CD8-positive, alpha-beta memory T cell (primary cell): ENCODE results near the gene GABRR1. TPM values are rescaled to one million over a fixed set of nuclear protein-coding genes. Genes with fewer than 3 reads are reported as not detected.
A peak's percentile ranks its signal among the peaks of the same experiment; 100 is the strongest.

Source experiments
- CTCF ChIA-PET: fragments of 350-600 bp; sonication (Branson Sonifier 250); formaldehyde crosslinking; loops from one replicate; lab custom pipeline; 2021; ENCODE audit warnings: antibody characterized with exemption; lab: Charles Lee
- POLR2A ChIA-PET: fragments of 350-600 bp; sonication (Branson Sonifier 250); formaldehyde crosslinking; loops from one replicate; lab custom pipeline; 2021; ENCODE audit warnings: antibody characterized with exemption; lab: Charles Lee
- DNase-seq, 5 donors: peaks; one replicate each; pipeline versions ENCODE4 v3.0.0 to v3.0.0-alpha.2; 2020 to 2022; ENCODE audit warnings: mixed read lengths in 1 of 5
- H3K27ac ChIP-seq: one replicate; pipeline ENCODE4 v1.7.0; 2013; ENCODE audit warnings: low read depth, mild to moderate bottlenecking, low read length, moderate library complexity
- H3K27me3 ChIP-seq: 2 replicates; pipeline ENCODE4 v1.7.0; 2013; ENCODE audit warnings: low read length, mild to moderate bottlenecking; ENCODE audit not compliant: insufficient read depth, poor library complexity, severe bottlenecking
- H3K36me3 ChIP-seq: 2 replicates; pipeline ENCODE4 v1.7.0; 2013; ENCODE audit warnings: mild to moderate bottlenecking, low read length, moderate library complexity; ENCODE audit not compliant: insufficient read depth
- H3K4me1 ChIP-seq: 2 replicates; pipeline ENCODE4 v1.7.0; 2013; ENCODE audit warnings: mild to moderate bottlenecking, low read length, moderate library complexity; ENCODE audit not compliant: insufficient read depth
- H3K4me3 ChIP-seq: 2 replicates; pipeline ENCODE4 v1.7.0; 2013; ENCODE audit warnings: mild to moderate bottlenecking, low read length
- H3K9me3 ChIP-seq: 2 replicates; pipeline ENCODE4 v1.7.0; 2013; ENCODE audit warnings: mild to moderate bottlenecking, low read length
- H3K27ac Mint-ChIP-seq, 8 donors: one replicate each; pipeline ENCODE4 v1.8.0; 2020 to 2021; ENCODE audit warnings: mixed read lengths in 8 of 8, mild to moderate bottlenecking in 6 of 8, inconsistent platforms in 3 of 8, moderate library complexity in 3 of 8
- H3K27me3 Mint-ChIP-seq, 2 donors: one replicate each; pipeline ENCODE4 v1.8.0; 2020 to 2021; ENCODE audit warnings: mixed read lengths in 2 of 2, mild to moderate bottlenecking in 1 of 2, moderate library complexity in 1 of 2
- H3K36me3 Mint-ChIP-seq, 3 donors: one replicate each; pipeline ENCODE4 v1.8.0; 2020 to 2021; ENCODE audit warnings: mixed read lengths in 3 of 3, inconsistent platforms in 1 of 3, mild to moderate bottlenecking in 1 of 3
- H3K4me1 Mint-ChIP-seq, 3 donors: one replicate each; pipeline ENCODE4 v1.8.0; 2020 to 2021; ENCODE audit warnings: mixed read lengths in 3 of 3, inconsistent platforms in 1 of 3, mild to moderate bottlenecking in 1 of 3
- H3K4me3 Mint-ChIP-seq, 7 donors: one replicate each; pipeline ENCODE4 v1.8.0; 2020 to 2021; ENCODE audit warnings: mixed read lengths in 7 of 7, mild to moderate bottlenecking in 6 of 7, moderate library complexity in 4 of 7, inconsistent platforms in 2 of 7
- H3K9me3 Mint-ChIP-seq, 5 donors: one replicate each; pipeline ENCODE4 v1.8.0; 2020 to 2022; ENCODE audit warnings: mixed read lengths in 5 of 5, mild to moderate bottlenecking in 3 of 5, moderate library complexity in 2 of 5, inconsistent platforms in 1 of 5
- polyA plus RNA-seq: library from polyadenylated mRNA; unstranded; fragments of 300-500 nt; fragmentation: Illumina TruSeq; gene quantifications from one replicate; pipeline ENCODE4 v1.2.3, GENCODE V29; 2021
- total RNA-seq, 2 experiments: library from RNA; stranded (reverse); gene quantifications; one replicate each; pipeline ENCODE4 v1.2.3, GENCODE V29; 2021

The GABRR1 gene
- total and polyA plus RNA-seq, 3 experiments from 2014 or later = not detected

GRCh38 chr6:89214197-89214596 is 3.0 kb downstream of the GABRR1 start:
- DNase-seq = no peak
- H3K27ac ChIP-seq = no peak overlapping the region
- Mint-ChIP-seq H3K9me3 (no peaks in the 10 kb centered on the region), H3K36me3 (peaks cover 0 to 3% (median 0%) of the 10 kb centered on the region in 3 donors), H3K27ac (no peak overlapping the region), H3K4me1 (no peaks in the 10 kb centered on the region), H3K27me3 (peaks cover 8 to 33% of the 10 kb centered on the region in 2 donors), H3K4me3 (no peak overlapping the region)
- H3K4me1 ChIP-seq = no peaks in the 10 kb centered on the region
- no peak overlapping the region for H3K4me3 ChIP-seq
- POLR2A ChIA-PET = no interaction called here
- H3K9me3 ChIP-seq = no peaks in the 10 kb centered on the region
- H3K27me3 ChIP-seq = no peaks in the 10 kb centered on the region
- CTCF ChIA-PET = no interaction called here
- no peaks in the 10 kb centered on the region for H3K36me3 ChIP-seq

DNA sequence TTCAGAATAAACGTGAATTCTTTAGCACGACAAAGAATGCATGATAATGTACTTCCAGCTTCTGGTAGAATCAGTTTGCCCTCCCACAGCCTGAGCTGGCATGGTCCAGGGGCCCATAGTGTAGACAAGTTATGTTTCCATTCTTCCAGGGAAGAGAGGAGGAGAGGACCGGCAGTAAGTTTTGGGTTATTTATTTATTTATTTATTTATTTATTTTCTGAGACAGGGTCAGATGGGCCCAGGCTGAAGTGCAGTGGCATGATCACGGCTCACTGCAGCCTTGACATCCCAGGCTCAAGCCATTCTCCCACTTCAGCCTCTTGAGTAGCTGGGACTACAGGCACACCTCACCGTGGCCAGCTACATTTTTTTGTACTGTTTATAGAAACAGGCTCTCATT is 4.7 kb downstream of the GABRR1 start:
- no peak for DNase-seq
- Histone ChIP-seq H3K9me3 (no peaks in the 10 kb centered on the region), H3K27ac (no peak overlapping the region), H3K36me3 (no peaks in the 10 kb centered on the region), H3K4me3 (no peak overlapping the region), H3K27me3 (no peaks in the 10 kb centered on the region), H3K4me1 (no peaks in the 10 kb centered on the region)
- ChIA-PET CTCF (interaction anchor here (1.0 kb wide), 1 partner anchor 8 kb away, joined by 5 read pairs; no protein-coding TSS in a partner anchor), POLR2A (no interaction called here)
- Mint-ChIP-seq H3K27ac (no peak overlapping the region), H3K4me1 (no peaks in the 10 kb centered on the region), H3K4me3 (no peak overlapping the region), H3K27me3 (peaks cover 8 to 22% of the 10 kb centered on the region in 2 donors), H3K9me3 (no peaks in the 10 kb centered on the region), H3K36me3 (peaks cover 0 to 3% (median 0%) of the 10 kb centered on the region in 3 donors)

DNA sequence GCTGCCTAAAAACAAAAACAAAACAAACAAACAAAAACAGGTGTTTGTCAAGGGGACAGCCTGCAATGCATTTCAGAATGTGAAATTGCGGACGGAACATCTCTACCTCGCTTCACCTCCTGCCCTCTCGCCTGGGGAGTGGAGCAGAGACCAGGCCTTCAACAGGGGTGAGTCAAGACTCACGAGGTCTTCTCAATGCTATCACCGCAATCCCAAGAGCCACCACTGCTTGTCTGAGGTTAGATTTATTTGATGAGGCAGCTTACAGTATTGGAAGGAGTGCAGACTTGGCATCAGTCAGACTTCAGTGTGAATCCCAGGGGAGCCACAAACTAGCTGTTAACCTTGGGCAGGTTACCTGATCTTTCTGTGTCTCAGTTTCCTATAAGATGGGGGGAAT is 7.7 kb downstream of the GABRR1 start:
- Mint-ChIP-seq H3K4me1 (no peaks in the 10 kb centered on the region), H3K36me3 (peaks cover 0 to 3% (median 0%) of the 10 kb centered on the region in 3 donors), H3K27me3 (peaks cover 4 to 21% of the 10 kb centered on the region in 2 donors), H3K9me3 (no peaks in the 10 kb centered on the region), H3K27ac (no peak overlapping the region), H3K4me3 (no peak overlapping the region)
- CTCF ChIA-PET = no interaction called here
- Histone ChIP-seq H3K4me3 (no peak overlapping the region), H3K27me3 (no peaks in the 10 kb centered on the region), H3K27ac (no peak overlapping the region), H3K9me3 (no peaks in the 10 kb centered on the region), H3K4me1 (no peaks in the 10 kb centered on the region), H3K36me3 (no peaks in the 10 kb centered on the region)
- POLR2A ChIA-PET = no interaction called here
- DNase-seq = no peak

DNA sequence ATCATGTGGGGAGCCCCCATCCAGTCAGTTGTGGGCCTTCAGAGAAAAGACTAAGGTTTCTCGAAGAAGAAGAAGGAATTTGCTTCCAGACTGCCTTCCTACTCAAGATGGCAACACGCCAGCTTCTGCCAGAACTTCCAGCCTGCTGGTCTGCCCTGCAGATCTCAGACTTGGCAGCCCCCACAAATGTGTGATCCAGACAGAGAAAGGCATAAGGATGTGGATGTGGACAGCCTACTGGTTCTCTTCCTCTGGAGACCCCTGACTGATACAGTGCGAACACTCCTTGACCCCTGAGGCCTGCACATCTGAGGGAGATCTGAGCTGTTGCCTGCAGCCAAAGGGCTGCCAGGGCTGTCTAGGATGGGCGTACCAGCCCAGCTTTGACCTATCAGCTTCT is 8.6 kb downstream of the GABRR1 start:
- no peaks in the 10 kb centered on the region for H3K9me3 Mint-ChIP-seq
- H3K4me3 Mint-ChIP-seq = no peak overlapping the region
- peaks cover 0 to 2% (median 0%) of the 10 kb centered on the region in 3 donors for H3K36me3 Mint-ChIP-seq
- H3K27ac Mint-ChIP-seq = no peak overlapping the region
- H3K27me3 Mint-ChIP-seq = peaks cover 4 to 23% of the 10 kb centered on the region in 2 donors
- H3K4me1 Mint-ChIP-seq = no peaks in the 10 kb centered on the region
- Histone ChIP-seq H3K4me3 (no peak overlapping the region), H3K36me3 (no peaks in the 10 kb centered on the region), H3K27me3 (no peaks in the 10 kb centered on the region), H3K4me1 (no peaks in the 10 kb centered on the region), H3K9me3 (no peaks in the 10 kb centered on the region), H3K27ac (no peak overlapping the region)
- ChIA-PET POLR2A (no interaction called here), CTCF (no interaction called here)
- DNase-seq = no peak

- H3K36me3 ChIP-seq = no peaks in the 10 kb centered on the region
- H3K36me3 Mint-ChIP-seq = no peaks in the 10 kb centered on the region
- no peak overlapping the region for H3K4me3 Mint-ChIP-seq
- DNase-seq = no peak
- H3K27me3 Mint-ChIP-seq = peaks cover 2 to 15% of the 10 kb centered on the region in 2 donors
- POLR2A ChIA-PET = no interaction called here
- no peaks in the 10 kb centered on the region for H3K27me3 ChIP-seq
- CTCF ChIA-PET = no interaction called here
- H3K27ac ChIP-seq = no peak overlapping the region
- H3K27ac Mint-ChIP-seq = no peak overlapping the region
- no peaks in the 10 kb centered on the region for H3K4me1 ChIP-seq
- no peak overlapping the region for H3K4me3 ChIP-seq
- no peaks in the 10 kb centered on the region for H3K9me3 ChIP-seq
- no peaks in the 10 kb centered on the region for H3K9me3 Mint-ChIP-seq
- H3K4me1 Mint-ChIP-seq = no peaks in the 10 kb centered on the region
Measured at GRCh38 chr6:89205819-89206218, 11.3 kb downstream of the GABRR1 start.

GRCh38 chr6:89204096-89204495 is 13.1 kb downstream of the GABRR1 start:
- Mint-ChIP-seq H3K27me3 (peaks cover 2 to 12% of the 10 kb centered on the region in 2 donors), H3K4me1 (no peaks in the 10 kb centered on the region), H3K36me3 (no peaks in the 10 kb centered on the region), H3K9me3 (no peaks in the 10 kb centered on the region), H3K27ac (no peak overlapping the region), H3K4me3 (no peak overlapping the region)
- CTCF ChIA-PET = no interaction called here
- Histone ChIP-seq H3K9me3 (no peaks in the 10 kb centered on the region), H3K4me3 (no peak overlapping the region), H3K36me3 (no peaks in the 10 kb centered on the region), H3K4me1 (no peaks in the 10 kb centered on the region), H3K27ac (no peak overlapping the region), H3K27me3 (no peaks in the 10 kb centered on the region)
- POLR2A ChIA-PET = no interaction called here
- DNase-seq = no peak

DNA sequence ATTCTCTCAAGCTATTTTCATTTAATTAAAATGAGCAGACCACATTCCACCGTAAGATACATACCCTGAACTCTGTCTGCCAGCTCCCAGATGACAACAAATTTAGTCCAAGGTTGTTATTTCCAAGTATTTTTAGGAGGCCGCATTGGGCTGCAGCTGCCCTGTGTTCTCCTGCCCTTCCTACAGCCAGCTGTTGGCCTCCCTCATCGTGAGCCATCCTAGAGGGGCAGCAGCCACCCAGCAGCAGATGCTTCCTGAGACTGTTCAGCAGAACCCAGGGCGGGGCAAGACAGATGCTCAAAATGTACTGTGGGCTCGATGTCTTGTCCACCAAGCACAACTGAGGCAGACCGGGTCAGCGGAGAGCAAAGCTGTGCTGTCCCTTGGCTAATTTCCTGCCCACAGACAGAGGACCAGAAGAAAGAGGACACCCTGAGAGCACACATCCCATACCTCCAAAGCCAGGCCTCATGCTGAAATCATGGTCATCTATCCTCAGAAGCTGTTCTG is 16.4 kb downstream of the GABRR1 start:
- Histone ChIP-seq H3K36me3 (no peaks in the 10 kb centered on the region), H3K27ac (no peak overlapping the region), H3K4me1 (no peaks in the 10 kb centered on the region), H3K4me3 (no peak overlapping the region), H3K27me3 (no peaks in the 10 kb centered on the region), H3K9me3 (no peaks in the 10 kb centered on the region)
- Mint-ChIP-seq H3K4me1 (no peaks in the 10 kb centered on the region), H3K9me3 (peaks cover under 1 to 6% (median 4%) of the 10 kb centered on the region in 5 donors), H3K4me3 (no peak overlapping the region), H3K27ac (peak overlapping the region in 1 of 8 donors; percentile 75), H3K27me3 (peaks cover 8 to 12% of the 10 kb centered on the region in 2 donors), H3K36me3 (no peaks in the 10 kb centered on the region)
- POLR2A ChIA-PET = no interaction called here
- DNase-seq = no peak
- CTCF ChIA-PET = interaction anchor here (0.8 kb wide), 1 partner anchor 39 kb away, joined by 4 read pairs; no protein-coding TSS in a partner anchor

DNA sequence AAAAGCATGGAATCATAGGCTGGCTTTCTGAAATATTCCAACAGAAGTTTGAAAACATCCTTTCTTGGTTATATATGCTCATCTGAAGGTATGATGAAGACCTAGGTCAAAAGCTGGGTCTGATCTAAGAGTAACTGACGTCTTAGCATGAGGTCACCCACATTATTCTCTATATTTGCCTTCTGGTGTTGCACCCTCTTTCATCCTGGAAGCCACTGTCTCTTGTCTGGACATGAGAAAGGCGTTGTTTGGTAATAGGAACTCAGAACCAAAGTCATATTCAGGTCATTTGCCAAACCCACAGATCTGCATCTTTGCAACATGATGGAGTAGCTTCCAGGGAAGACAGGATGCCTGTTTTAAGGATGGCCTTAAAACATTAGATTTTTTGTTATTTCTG is 17.6 kb downstream of the GABRR1 start:
- no peaks in the 10 kb centered on the region for H3K36me3 ChIP-seq
- no peak overlapping the region for H3K4me3 Mint-ChIP-seq
- POLR2A ChIA-PET = no interaction called here
- no peak overlapping the region for H3K27ac Mint-ChIP-seq
- H3K4me1 ChIP-seq = no peaks in the 10 kb centered on the region
- H3K27ac ChIP-seq = no peak overlapping the region
- H3K4me3 ChIP-seq = no peak overlapping the region
- no peak for DNase-seq
- no peaks in the 10 kb centered on the region for H3K4me1 Mint-ChIP-seq
- no peaks in the 10 kb centered on the region for H3K27me3 ChIP-seq
- H3K9me3 ChIP-seq = no peaks in the 10 kb centered on the region
- H3K36me3 Mint-ChIP-seq = peaks cover 0 to 5% (median 2%) of the 10 kb centered on the region in 3 donors
- H3K9me3 Mint-ChIP-seq = peaks cover 8 to 16% (median 15%) of the 10 kb centered on the region in 5 donors
- H3K27me3 Mint-ChIP-seq = peaks cover 10 to 16% of the 10 kb centered on the region in 2 donors
- CTCF ChIA-PET = interaction anchor here (1.2 kb wide), 1 partner anchor 54 kb away, joined by 3 read pairs; no protein-coding TSS in a partner anchor
